Heart left ventricle (tissue), 13 donors: ENCODE results near the gene ATXN2.

Source experiments
- POLR2A ChIP-seq, 2 donors: fragments of 450-650 bp; IDR thresholded peaks; one replicate each; pipeline ENCODE4 v1.6.1; 2017; ENCODE audit warnings: antibody characterized with exemption in 2 of 2, mild to moderate bottlenecking in 2 of 2, moderate library complexity in 2 of 2
- TF ChIP-seq, protein P1 (sequence below), 12 donors: fragments of 200-600 bp; sonication (generic) in 4 of 12; IDR thresholded peaks; one replicate each; pipeline versions ENCODE4 v1.5.0 to v1.8.0; 2018 to 2022; ENCODE audit warnings: antibody characterized with exemption in 12 of 12, mild to moderate bottlenecking in 5 of 12
- donor health status: ischemic (EF 13 %, LVEDD 7.1; RV severe dilation, severe dysfunction).
- donor health status: DM: no; HTN: yes; CAD: no.
- donor health status: DM: no; HTN: no; CAD: no.
- donor health status: ischemic (EF 25% LVEDD 6.9; RV normal size, moderate dysfunction).
- donor health status: ischemic (EF 25% LVEDD 5.7; RV mildly dilated, moderate dysfunction).
- donor health status: ischemic (EF 35%, LVEDD 5.7; RV mildly dilated, moderate dysfunction).
- donor health status: nonischemic (EF 11% LVEDD 7.7; RV severe dilation, severe dysfunction).
- donor health status: DM: yes; HTN: yes; CAD: no.
- donor health status: PGD.
- donor health status: ischemic (EF 29% LVEDD 5.4; RV normal size, mild dysfunction).
- donor health status: nonischemic (EF 23%, LVEDD 6.1; RV moderate dilation, normal function).

DNA sequence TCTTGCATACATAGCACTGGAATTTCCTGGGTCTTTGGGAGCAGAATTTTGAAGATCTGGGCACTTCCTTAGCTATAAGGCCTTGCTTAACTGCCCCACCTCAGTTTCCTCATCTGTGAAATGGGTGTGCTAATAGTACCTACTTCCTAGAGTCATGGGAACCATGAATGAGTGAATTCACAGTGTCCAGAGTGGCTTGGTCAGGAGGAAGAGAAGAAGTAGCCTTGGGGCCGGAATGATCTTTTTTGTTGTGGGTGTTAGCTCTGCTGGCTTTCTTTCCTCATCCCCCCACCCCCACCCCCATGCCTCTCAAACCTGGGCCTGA is 191.0 kb downstream of the ATXN2 start:
- TF ChIP-seq, protein P1, sequence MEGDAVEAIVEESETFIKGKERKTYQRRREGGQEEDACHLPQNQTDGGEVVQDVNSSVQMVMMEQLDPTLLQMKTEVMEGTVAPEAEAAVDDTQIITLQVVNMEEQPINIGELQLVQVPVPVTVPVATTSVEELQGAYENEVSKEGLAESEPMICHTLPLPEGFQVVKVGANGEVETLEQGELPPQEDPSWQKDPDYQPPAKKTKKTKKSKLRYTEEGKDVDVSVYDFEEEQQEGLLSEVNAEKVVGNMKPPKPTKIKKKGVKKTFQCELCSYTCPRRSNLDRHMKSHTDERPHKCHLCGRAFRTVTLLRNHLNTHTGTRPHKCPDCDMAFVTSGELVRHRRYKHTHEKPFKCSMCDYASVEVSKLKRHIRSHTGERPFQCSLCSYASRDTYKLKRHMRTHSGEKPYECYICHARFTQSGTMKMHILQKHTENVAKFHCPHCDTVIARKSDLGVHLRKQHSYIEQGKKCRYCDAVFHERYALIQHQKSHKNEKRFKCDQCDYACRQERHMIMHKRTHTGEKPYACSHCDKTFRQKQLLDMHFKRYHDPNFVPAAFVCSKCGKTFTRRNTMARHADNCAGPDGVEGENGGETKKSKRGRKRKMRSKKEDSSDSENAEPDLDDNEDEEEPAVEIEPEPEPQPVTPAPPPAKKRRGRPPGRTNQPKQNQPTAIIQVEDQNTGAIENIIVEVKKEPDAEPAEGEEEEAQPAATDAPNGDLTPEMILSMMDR (IDR thresholded peaks at IDR 0.05) = no peak
- no peak for TF ChIP-seq POLR2A (IDR thresholded peaks at IDR 0.05)
